Stimulated activated CD8-positive, alpha-beta memory T cell treated with anti-CD3 and anti-CD28 coated beads, Interleukin-4, amount 100 ng/mL, for 48 hours (primary cell): ENCODE measurements around the gene HSD11B1L.
"Not testable (repeated sequence)": the region's sequence is repeated elsewhere in the genome, so short reads cannot be mapped to it uniquely, and the experiment has no call there.

Source experiments
- DNase-seq: peaks from one replicate; pipeline ENCODE4 v3.0.0-alpha.2; 2020

HSD11B1L gene

DNA sequence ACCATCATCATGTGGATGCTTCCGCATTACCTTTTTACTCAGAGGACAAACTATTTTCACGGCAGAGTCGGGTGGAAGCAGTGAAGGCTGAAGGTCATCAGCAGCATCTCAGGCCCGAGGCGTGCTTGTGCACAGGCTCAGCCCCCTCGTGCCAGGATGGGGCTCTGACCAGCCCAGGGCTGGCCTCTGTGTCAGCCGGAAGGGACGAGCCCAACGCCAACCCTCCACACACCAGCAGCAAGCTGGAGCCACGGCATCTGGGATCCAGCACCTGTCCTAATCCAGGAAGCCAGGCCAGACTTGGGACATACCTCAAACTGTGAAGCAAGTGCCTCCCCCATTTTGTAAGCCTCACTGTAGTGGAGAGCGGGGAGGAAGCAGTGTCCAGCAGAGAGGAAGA lies 11.6 kb upstream of the HSD11B1L start:
- no peak for DNase-seq

DNA sequence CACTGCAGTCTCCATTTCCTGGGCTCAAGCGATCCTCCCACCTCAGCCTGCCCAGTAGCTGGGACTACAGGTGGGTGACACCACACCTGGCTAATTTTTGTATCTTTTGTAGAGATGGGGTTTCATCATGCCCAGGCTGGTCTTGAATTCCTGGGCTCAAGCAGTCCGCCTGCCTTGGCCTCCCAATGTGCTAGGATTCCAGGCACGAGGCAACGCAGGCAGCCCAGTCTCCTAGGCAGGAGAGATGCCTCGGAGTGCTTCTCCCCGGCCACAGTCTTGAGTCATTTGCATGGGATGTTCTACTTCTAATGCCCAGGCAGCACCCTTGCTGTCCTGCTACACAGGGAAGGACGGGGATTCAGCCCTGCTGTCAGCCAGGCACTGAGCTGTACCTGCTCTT lies 9.2 kb upstream of the HSD11B1L start:
- DNase-seq, result no peak

DNA sequence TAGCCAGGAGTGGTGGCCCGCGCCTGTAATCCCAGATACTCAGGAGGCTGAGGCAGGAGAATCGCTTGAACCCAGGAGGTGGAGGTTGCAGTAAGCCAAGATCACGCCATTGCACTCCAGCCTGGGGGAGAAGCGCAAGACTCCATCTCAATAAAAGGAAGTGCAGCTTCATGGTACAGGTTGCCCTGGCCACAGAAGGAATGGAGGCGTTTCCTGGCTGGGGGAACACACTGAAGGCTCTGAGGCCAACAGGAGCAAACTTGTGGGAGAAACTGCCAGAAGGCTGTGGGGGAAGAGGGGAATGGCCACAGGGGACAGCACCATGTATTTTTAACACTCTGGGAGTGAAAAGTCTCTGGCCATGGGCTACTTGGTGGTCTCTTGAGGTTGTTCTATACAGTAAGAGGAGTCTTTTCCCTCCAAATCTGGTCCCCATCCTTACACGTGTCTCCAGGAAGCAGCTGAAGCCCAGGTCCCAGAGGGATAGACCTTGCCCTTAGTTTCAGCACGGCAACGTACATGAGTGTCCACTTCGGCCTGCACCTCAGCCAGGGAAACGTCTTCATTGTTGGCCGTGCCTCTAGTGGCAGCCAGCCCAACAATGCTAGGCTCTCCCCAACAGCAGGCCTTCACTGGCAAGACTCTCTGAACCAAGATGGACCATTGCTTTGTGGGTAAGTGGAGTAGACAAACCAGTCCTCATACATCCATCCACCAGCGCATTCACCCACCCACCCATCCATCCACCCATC lies 7.9 kb upstream of the HSD11B1L start:
- no peak for DNase-seq

DNA sequence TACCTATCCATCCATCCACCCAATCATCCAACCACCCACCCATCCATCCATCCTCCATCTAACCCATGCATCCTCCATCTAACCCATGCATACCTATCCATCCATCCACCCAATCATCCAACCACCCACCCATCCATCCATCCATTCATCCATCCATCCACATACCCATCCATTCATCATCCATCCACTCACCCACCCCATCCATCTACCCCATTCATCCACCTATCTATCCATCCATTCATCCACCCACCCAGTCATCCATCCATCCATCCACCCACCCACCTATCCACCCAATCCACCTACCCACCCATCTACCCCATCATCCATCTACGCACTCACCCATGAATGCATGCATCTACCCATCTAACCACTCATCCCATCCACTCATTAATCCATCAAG lies 7.1 kb upstream of the HSD11B1L start:
- no peak for DNase-seq

DNA sequence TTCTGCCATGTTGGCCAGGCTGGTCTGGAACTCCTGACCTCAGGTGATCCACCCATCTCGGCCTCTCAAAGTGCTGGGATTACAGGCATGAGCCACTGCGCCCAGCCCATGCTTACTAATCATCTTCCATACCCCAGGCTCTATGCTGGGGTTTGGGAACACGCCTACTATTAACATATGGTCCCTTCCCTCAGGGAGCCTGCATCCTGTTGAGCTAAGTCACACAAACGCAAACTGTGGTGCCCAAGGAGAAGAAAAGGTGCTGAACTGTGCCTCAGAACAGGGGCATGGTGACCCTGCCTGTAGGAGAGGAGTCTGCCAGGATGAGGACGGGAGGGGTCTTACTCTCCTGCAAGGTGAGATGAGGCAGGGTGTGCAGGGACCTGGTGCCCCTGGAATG lies 6.1 kb upstream of the HSD11B1L start:
- no peak for DNase-seq

DNA sequence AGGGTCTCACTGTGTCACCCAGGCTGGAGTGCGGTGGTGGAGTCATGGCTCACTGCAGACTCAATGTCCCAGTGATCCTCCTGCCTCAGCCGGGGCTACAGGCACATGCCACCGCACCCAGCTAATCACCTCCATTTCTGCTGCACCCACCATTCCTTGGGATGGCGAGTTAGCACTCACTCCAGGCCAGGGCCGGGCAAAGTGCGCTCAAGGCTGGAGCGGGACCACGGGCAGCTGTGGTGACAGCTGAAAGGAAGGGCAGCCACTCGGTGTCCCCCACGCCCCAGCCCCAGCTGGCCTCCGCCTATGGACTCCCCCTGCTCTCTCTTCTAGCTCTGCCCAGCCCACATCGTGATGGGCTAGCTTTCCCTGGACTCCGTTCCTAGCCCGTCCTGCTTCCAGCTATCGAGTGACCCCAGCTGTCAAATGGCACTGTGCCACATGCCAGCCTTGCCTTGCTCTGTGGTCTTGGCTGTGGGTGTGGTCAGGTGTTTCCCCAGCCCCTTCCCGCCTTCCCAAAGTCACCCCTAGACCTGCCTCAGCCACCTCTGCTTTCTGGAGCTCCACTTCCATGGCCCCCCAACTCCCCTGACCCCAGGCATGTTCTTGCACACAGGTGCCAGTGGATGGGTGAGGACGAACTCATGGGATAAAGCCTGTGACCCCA lies 4.6 kb upstream of the HSD11B1L start:
- no peak for DNase-seq

DNA sequence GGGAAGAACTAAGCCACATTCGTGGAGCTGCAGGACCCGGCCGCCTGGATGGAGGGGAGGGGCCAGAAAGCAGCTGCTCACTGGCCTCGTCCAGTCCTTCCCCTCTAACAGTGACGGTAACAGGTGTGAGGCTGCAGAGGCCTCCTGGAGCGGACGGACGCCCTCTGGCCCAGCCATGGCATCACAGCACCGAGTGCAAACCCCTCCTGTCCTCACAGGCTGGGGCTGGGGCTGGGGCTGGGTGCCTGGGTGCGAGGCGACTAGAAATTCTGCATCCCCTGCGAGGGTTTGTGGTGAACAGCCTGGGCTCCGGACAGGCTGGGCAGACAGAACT lies 4.1 kb upstream of the HSD11B1L start:
- no peak for DNase-seq

DNA sequence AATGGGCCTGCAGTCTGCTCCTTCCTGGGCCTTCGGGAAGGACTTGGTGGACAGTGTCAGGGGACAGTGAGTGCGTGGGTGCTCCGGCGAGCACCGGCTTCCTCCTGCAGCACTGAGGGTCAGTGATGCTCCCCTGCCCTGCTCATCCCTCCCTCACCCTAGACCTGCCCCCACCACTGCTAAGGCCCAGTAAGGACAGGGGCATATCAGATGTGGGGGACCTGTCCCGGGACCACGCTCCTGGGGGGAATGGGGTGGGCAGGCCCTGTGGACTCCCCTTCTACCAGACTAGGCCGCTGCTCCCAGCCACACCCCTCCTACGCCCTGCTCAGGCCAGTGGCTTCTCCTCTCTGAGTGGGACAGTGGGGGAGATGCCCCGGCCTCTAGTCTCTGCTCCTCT lies 3.7 kb upstream of the HSD11B1L start:
- DNase-seq, result no peak

DNA sequence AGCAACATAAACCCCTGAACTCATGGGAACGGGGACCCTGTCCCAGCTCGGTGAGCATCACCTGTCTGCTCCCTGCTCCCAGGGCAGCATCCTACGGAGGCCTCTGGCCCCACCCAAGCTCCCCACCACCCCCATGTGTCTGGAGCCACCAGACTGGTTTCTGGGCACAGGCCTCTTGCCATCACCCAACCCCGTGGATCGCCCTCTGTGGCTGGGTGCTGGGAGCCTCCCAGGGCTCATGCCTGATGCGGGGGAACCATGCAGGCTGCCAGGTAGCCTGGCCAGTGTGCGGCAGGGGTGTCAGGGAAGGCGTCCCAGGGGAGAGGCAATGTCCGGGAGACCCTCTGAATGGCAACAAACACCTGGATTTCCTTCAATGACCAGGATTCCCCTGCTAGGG lies 3.2 kb upstream of the HSD11B1L start:
- no peak for DNase-seq

DNA sequence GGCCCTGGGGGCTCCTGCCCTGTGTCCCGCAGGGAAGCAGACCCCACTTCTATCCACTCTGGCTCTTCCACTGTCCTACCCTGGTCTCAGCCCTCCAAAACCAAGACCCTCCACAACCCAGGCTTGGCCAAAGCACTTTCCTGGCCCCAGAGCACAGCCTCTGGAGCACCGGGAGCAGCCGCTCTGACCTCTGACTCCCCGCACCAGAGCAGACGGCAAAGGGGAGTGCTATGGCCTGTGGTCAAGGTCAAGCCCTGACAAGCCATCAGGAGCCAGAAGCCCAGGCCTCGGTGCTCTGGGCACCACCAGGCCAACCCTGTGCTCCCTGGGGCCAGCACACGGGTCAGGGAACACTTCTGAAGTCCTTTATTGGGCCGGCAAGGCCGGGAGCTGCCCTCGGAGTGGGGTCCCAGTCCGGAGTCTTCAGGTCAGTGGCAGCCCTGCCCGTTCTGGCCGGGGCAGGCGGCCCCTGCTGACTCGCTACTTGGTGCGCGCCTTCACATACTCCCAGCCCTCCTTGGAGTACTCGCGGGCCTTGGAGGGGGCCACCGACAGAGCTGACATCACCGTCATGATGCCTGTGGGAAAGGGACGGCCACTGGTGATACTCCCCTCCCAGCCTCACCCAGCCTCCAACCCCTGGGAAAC lies 2.6 kb upstream of the HSD11B1L start:
- DNase-seq, result no peak

DNA sequence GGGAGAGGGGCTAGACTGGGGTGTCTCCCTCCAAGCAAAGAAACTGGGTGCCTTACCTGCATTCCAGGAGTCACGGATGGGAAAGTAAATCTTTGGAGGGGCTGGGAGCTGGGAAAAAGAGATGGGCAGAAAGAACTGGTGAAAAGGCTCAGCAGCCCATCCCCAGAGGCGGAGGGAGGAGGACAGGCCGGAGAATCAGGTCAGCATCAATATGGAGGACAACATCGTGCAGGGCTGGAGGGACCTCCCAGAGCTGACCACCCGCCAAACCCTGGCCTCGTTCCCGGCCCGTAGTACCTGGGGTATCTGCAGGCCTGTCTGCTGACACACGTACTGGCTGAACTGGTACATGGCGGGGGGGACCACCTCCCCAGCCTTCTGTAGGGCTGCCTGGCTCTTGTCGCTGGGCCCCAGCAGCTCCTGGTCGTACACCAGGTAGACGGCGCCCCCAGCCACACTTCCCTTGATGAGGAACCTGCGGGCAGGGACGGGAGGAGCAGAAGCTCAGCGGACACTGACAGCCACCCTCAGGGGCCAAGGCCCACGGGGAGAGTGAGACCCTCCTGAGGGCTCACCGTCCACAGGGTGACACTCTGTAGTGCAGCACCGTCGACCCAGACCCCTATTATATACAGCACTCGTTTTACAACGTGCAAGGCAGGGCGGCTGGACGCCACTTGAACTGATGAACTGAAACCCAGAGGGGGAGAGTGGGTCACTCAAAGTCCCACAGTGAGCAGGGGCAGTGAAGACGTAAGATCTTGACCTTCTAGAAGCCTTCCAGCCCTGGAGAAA lies 1.3 kb upstream of the HSD11B1L start:
- no peak for DNase-seq

DNA sequence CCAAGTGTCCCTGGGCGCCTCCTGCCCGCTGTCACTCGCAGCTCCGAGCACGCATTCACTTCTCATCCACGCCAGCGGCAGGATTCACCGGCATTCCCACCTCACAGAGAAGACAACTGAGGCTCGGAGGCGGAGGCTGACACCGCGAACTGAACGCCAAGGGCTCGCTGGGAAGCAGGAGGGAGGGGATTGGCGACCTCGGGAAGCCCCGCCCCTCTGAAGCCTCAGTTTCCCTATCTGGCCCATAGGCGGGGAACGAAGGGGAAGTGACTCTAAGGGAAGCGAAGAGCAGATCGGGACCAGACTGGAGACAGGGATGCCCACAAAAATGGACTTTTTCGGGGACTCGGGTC lies 767 bp upstream of the HSD11B1L start:
- DNase-seq, result no peak

DNA sequence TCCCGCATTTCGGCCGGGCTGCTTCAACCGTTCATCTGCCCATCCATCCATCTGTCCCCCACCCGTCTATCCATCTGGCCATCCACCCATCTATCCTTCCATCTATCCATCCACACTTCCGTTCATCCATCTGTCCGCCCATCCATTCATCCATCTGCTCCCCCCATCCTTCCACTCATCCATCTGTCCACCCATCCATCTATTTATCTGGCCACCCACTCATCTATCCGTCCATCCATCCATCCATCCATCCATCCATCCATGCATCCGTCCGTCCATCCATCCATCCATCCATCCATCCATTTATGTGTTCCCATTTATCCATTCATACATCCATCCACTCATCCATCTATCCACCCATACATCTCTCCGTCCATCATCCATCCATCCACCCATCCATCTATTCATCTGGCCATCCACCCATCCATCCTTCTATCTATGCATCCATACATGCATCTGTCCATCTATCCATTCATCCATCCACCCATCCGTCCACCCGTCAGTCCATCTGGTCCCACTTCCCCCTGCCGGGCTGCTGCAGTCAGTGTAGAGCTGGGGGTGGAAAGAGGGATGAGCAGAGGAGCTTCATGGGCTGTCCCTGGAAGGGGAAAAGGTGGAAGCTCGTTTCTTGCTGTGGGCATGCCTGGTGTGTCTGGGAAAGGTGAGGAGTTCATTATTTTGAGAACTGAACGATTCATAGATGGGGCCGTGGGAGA lies 722 bp downstream of the HSD11B1L start:
- DNase-seq, result no peak

DNA sequence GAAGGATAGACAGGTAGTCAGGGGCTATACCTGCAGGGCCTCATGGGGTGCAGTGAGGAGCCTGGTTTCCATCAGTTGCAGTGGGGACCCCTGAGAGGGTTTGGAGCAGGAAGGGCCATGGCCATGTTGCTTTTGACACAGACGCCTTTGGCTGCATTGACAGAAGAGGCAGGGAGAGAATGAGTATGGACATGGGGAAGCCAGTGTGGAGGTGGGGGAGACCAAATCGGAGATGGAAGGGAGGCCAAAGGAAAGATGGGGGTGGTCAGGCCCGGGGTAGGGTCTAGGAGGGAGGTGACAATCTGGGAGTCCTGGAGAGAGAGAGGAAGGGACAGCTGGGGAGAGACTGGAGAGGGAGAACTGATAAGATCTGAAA lies 1.3 kb downstream of the HSD11B1L start:
- DNase-seq, result no peak

DNA sequence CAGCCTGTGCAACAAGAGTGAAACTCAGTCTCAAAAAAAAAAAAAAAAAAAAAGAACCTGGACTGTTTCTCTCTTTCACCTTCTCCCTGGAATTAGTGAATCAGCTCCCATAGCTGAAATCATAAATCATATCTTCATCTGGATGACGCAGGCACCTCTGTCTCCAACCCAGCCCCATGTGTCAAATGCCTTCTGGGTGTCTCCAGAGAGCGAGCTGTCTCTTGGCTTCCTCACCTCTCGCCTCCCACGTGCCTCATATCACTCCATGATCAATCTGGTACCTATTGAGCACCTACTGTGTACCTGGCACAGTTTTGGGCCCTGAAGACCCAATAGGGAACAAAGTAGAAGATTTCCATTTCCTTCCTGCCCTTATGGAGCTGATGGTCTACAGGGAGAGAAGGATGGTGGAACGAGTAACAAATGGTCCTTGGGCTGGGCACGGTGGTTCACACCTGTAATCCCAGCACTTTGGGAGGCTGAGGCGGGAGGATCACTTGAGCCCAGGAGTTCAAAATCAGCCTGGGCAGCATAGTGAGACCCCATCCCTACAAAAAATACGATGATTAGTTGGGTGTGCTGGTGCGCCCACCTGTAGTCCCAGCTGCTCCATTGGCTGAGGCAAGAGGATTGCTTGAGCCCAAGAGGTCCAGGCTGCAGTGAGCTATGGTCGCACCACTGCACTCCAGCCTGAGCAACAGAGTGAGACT lies 2.5 kb downstream of the HSD11B1L start:
- no peak for DNase-seq

DNA sequence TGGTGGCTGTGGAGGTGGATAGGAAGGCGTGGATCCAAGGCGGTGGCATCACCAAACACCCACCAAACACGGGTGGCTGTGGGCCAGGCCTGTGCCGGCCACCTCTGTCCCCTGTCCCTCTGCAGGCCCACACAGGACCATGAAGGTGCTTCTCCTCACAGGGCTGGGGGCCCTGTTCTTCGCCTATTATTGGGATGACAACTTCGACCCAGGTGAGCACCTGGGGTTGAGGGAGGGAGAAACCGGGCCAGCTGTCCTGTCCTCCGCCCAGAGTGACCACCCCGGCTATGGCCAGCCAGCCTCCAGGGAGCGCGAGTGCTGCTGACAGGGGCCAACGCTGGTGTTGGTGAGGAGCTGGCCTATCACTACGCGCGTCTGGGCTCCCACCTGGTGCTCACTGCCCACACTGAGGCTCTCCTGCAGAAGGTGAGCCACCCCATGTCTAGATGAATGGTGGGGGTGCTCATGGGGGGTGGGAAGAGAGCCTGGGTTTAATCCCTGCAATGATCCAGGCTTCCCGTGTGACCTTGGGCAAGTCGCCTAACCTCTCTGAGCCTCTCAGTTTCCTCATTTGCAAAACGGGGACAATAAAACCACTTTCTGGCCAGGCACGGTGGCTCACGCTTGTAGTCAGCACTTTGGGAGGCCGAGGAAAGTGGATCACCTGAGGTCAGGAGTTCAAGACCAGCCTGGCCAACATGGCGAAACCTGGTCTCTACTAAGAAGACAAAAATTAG lies 4.0 kb downstream of the HSD11B1L start:
- DNase-seq, result no peak

DNA sequence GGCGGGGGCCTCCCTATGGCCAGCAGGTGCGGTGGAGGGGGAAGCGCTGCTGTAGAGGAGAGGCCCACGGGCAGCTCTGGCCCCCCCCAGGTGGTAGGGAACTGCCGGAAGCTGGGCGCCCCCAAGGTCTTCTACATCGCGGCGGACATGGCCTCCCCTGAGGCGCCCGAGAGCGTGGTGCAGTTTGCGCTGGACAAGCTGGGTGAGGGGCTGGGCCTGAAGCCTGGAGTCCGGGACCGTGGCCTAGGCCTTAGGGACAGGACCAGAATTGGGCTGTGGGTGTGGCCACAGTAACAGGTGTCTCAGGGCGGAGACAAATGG lies 5.5 kb downstream of the HSD11B1L start:
- DNase-seq, result no peak

DNA sequence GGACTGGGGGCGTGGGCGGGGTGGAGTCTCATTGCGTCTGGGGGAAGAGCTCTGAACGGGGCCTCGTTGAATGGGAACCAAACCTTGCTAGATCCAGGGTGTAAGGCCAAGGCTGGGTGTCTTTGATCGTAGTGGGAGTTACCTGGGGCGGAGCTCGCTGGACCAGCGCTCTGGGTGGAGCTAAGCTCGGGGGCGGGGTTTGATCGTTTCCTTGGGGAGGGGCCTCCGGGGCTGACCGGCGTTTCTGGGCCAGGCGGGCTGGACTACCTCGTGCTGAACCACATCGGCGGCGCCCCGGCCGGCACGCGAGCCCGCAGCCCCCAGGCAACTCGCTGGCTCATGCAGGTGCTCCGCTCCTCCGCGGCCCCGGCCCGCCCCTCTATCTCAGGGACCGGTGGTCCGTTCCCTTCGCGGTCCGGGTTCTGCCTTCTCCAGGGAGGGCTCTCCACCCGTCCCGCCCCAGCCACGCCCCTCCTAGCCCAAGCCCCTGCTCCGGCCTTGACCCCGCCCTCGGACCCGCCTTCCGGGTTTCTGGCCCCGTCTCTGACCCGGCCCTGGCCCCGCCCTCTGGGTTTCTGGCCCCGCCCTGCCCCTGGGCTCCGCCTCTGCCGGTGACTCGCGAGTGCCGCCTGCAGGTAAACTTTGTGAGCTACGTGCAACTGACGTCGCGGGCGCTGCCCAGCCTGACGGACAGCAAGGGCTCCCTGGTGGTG lies 6.0 kb downstream of the HSD11B1L start:
- peak; percentile 100 for DNase-seq

DNA sequence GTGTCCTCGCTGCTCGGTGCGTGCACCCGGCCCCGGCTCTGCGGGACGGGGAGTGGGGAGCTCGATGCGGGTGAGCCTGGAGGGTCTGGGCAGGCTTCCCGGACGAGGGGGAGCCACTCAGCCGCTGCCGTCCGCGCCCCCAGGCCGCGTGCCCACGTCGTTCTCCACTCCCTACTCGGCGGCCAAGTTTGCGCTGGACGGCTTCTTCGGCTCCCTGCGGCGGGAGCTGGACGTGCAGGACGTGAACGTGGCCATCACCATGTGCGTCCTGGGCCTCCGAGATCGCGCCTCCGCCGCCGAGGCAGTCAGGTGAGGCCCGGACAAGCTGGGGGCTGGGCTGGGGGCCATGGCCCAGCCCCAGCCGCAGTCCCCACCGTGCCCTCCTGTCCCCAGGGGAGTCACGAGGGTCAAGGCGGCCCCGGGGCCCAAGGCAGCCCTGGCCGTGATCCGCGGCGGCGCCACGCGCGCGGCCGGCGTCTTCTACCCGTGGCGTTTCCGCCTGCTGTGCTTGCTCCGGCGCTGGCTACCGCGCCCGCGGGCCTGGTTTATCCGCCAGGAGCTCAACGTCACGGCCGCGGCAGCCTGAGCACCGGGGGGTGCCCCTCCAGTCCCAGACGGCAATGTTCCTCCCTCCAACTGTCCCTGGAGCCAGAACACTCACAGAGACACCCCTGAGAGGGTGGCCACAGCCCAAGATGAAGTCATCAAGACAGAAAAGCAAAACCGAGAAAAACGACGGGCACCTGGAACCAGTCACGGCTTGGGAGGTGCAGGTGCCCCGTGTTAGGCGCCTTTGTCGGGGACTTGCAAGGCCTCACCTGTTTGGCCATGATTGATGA lies 6.8 kb downstream of the HSD11B1L start:
- DNase-seq, result no peak

DNA sequence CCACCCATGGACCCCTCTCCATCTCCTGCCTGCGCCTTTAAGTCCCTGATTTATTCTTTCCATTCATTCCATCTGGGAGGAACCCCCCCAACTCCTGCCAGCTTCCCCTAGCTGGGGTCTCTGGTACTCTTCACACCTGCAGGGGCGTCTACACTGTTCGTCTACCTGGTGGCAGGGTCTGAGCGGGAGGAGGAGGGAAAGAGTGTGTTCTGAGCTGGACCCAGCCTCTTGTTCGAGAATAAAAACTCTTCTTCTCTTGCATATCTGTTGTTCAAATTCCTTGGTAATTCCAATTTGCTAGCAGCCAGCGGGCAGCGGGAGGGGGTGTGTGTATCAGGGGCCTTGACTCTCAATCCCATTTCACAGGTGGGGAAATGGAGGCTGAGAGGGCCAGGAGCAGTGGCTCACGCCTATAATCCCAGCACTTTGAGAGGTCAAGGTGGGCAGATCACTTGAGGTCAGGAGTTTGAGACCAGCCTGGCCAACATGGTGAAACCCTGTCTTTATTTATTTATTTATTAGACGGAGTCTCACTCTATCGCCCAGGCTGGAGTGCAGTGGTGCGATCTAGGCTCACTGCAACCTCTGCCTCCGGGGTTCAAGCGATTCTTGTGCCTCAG lies 7.5 kb downstream of the HSD11B1L start:
- DNase-seq, result not testable (repeated sequence)
